Ovary (tissue), 3 donors: Measurements from ENCODE around the gene COG2.

Experiments used
- CTCF ChIP-seq, 3 donors: fragments of 450-650 bp in 2 of 3; fragments of 200-600 bp in 1 of 3; IDR thresholded peaks; one replicate each; pipeline versions ENCODE4 v1.5.1 to v1.8.0; 2016 to 2022; ENCODE audit warnings: antibody characterized with exemption in 3 of 3, mild to moderate bottlenecking in 1 of 3
- EP300 ChIP-seq: sonication (generic); formaldehyde crosslinking; IDR thresholded peaks from one replicate; pipeline ENCODE4 v1.6.1; 2017; ENCODE audit warnings: antibody characterized with exemption
- POLR2A ChIP-seq: fragments of 450-650 bp; IDR thresholded peaks from one replicate; pipeline ENCODE4 v1.6.1; 2017; ENCODE audit warnings: antibody characterized with exemption, mild to moderate bottlenecking, moderate library complexity
- donor health status: DM: no; HTN: no; CAD: no.

- TF ChIP-seq CTCF (IDR thresholded peaks at IDR 0.05) (no peak), POLR2A (no peak), EP300 (no peak)
These were observed 64.8 kb downstream of the COG2 start for GRCh38 chr1:230706887-230707731.
